Measurements from ENCODE around the gene PITPNM1.

DNA sequence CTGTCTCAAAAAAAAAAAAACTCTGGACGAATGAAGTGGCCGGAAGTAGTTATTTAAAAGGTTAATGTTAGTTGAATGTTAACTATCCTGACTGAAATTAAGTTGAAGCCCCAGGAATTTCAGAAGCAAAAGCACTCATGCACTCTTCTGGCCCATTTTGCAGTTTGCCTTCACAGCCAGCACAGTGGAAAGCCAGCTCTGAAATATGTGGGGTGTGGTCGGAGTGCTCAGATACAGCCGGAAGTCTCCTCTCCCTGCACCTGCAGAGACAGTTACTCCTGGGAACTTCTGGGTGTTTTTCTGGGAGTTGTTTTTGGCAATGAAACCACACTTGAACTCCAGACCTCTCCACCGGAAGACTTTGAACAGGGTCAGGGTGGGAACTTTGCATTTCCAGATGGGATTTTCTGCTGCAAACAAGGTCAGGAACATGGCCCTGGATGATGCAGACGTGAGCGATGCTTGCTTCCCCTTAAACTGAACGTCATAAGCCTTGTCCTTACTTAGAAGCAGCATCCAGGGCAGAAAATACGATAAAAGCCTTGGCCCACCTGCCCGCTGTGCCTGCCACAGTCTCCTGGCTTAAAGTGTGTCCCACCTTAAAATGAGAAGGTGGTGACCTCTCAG is 39.6 kb upstream of the PITPNM1 start:
- TF ChIP-seq POLR2A (IDR thresholded peaks at IDR 0.05), result no peak
- TF ChIP-seq, protein P1, sequence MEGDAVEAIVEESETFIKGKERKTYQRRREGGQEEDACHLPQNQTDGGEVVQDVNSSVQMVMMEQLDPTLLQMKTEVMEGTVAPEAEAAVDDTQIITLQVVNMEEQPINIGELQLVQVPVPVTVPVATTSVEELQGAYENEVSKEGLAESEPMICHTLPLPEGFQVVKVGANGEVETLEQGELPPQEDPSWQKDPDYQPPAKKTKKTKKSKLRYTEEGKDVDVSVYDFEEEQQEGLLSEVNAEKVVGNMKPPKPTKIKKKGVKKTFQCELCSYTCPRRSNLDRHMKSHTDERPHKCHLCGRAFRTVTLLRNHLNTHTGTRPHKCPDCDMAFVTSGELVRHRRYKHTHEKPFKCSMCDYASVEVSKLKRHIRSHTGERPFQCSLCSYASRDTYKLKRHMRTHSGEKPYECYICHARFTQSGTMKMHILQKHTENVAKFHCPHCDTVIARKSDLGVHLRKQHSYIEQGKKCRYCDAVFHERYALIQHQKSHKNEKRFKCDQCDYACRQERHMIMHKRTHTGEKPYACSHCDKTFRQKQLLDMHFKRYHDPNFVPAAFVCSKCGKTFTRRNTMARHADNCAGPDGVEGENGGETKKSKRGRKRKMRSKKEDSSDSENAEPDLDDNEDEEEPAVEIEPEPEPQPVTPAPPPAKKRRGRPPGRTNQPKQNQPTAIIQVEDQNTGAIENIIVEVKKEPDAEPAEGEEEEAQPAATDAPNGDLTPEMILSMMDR (IDR thresholded peaks at IDR 0.05), result no peak

Measured in adrenal gland (tissue), 5 donors.